ENCODE measurements around the gene JARID2.

The JARID2 gene

GRCh38 chr6:15338476-15338875 lies 92.6 kb downstream of the JARID2 start:
- no peak for DNase-seq

- DNase-seq = no peak
Observed at GRCh38 chr6:15339081-15339480, 93.2 kb downstream of the JARID2 start.

GRCh38 chr6:15340105-15340601 lies 94.3 kb downstream of the JARID2 start:
- DNase-seq = no peak

- no peak for DNase-seq
Observed at GRCh38 chr6:15340775-15341174, 94.9 kb downstream of the JARID2 start.

- DNase-seq = no peak
Observed at GRCh38 chr6:15341311-15342001, 95.6 kb downstream of the JARID2 start.

- no peak for DNase-seq
Observed at GRCh38 chr6:15342114-15342513, 96.2 kb downstream of the JARID2 start.

- no peak for DNase-seq
Observed at GRCh38 chr6:15343490-15344191, 97.8 kb downstream of the JARID2 start.

GRCh38 chr6:15344192-15344519 lies 98.3 kb downstream of the JARID2 start:
- no peak for DNase-seq

GRCh38 chr6:15344831-15345230 lies 99.0 kb downstream of the JARID2 start:
- DNase-seq = no peak

GRCh38 chr6:15346315-15346714 lies 100.4 kb downstream of the JARID2 start:
- no peak for DNase-seq

GRCh38 chr6:15348528-15348927 lies 102.7 kb downstream of the JARID2 start:
- no peak for DNase-seq

- no peak for DNase-seq
Observed at GRCh38 chr6:15349379-15349778, 103.5 kb downstream of the JARID2 start.

- no peak for DNase-seq
Observed at GRCh38 chr6:15350386-15351083, 104.7 kb downstream of the JARID2 start.

GRCh38 chr6:15351631-15352030 lies 105.8 kb downstream of the JARID2 start:
- DNase-seq = no peak

- DNase-seq = no peak
Observed at GRCh38 chr6:15352220-15352619, 106.4 kb downstream of the JARID2 start.

GRCh38 chr6:15352845-15353244 lies 107.0 kb downstream of the JARID2 start:
- DNase-seq = no peak

- no peak for DNase-seq
Observed at GRCh38 chr6:15355683-15356099, 109.8 kb downstream of the JARID2 start.

GRCh38 chr6:15356179-15356578 lies 110.3 kb downstream of the JARID2 start:
- no peak for DNase-seq

GRCh38 chr6:15356937-15357336 lies 111.1 kb downstream of the JARID2 start:
- no peak for DNase-seq

GRCh38 chr6:15357782-15358181 lies 111.9 kb downstream of the JARID2 start:
- no peak for DNase-seq

- no peak for DNase-seq
Observed at GRCh38 chr6:15358579-15359327, 112.9 kb downstream of the JARID2 start.

- no peak for DNase-seq
Observed at GRCh38 chr6:15359335-15359862, 113.5 kb downstream of the JARID2 start.

GRCh38 chr6:15360300-15360699 lies 114.4 kb downstream of the JARID2 start:
- no peak for DNase-seq
